ENCODE results near the gene PTGER3.

PTGER3 gene

DNA sequence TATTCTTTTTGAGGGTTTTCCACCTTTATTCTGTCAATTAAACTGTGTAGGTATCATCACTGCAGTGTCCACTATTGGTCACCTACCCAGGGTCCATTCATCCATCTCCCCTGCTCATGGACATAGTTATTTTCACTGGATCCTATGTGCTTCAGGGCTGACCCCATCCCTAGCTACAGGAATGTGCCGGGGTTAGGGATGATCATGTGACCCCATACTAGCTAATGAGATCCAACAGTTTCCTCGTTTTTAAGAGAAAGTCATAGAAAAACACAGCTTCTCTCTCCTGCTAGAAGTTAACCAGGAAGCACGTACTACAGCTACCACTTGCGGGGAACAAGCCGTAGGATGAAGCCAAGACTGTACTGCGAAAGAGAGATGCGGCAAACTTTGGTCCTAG is 19.6 kb downstream of the PTGER3 start:
- TF ChIP-seq, protein P1, sequence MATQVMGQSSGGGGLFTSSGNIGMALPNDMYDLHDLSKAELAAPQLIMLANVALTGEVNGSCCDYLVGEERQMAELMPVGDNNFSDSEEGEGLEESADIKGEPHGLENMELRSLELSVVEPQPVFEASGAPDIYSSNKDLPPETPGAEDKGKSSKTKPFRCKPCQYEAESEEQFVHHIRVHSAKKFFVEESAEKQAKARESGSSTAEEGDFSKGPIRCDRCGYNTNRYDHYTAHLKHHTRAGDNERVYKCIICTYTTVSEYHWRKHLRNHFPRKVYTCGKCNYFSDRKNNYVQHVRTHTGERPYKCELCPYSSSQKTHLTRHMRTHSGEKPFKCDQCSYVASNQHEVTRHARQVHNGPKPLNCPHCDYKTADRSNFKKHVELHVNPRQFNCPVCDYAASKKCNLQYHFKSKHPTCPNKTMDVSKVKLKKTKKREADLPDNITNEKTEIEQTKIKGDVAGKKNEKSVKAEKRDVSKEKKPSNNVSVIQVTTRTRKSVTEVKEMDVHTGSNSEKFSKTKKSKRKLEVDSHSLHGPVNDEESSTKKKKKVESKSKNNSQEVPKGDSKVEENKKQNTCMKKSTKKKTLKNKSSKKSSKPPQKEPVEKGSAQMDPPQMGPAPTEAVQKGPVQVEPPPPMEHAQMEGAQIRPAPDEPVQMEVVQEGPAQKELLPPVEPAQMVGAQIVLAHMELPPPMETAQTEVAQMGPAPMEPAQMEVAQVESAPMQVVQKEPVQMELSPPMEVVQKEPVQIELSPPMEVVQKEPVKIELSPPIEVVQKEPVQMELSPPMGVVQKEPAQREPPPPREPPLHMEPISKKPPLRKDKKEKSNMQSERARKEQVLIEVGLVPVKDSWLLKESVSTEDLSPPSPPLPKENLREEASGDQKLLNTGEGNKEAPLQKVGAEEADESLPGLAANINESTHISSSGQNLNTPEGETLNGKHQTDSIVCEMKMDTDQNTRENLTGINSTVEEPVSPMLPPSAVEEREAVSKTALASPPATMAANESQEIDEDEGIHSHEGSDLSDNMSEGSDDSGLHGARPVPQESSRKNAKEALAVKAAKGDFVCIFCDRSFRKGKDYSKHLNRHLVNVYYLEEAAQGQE (IDR thresholded peaks at IDR 0.05; ENCODE audit: low read depth): no peak
- TF ChIP-seq CREB1 (IDR thresholded peaks at IDR 0.05; ENCODE audit: low read depth): no peak
- TF ChIP-seq TEAD4 (IDR thresholded peaks at IDR 0.05): no peak
- TF ChIP-seq, protein P2, sequence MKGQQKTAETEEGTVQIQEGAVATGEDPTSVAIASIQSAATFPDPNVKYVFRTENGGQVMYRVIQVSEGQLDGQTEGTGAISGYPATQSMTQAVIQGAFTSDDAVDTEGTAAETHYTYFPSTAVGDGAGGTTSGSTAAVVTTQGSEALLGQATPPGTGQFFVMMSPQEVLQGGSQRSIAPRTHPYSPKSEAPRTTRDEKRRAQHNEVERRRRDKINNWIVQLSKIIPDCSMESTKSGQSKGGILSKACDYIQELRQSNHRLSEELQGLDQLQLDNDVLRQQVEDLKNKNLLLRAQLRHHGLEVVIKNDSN (IDR thresholded peaks at IDR 0.05): no peak
- TF ChIP-seq CEBPB (IDR thresholded peaks at IDR 0.05): no peak
- TF ChIP-seq EP300 (IDR thresholded peaks at IDR 0.05; ENCODE audit: borderline replicate concordance): no peak
- TF ChIP-seq NFIC (IDR thresholded peaks at IDR 0.05): no peak
- TF ChIP-seq, protein P3, sequence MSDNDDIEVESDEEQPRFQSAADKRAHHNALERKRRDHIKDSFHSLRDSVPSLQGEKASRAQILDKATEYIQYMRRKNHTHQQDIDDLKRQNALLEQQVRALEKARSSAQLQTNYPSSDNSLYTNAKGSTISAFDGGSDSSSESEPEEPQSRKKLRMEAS (IDR thresholded peaks at IDR 0.05): no peak
- TF ChIP-seq FOXM1 (IDR thresholded peaks at IDR 0.05; ENCODE audit: borderline replicate concordance, low read depth): no peak
- no peak for TF ChIP-seq RAD21 (IDR thresholded peaks at IDR 0.05; ENCODE audit: low read depth)
- no peak for TF ChIP-seq EGR1 (IDR thresholded peaks at IDR 0.05)
- TF ChIP-seq YY1 (IDR thresholded peaks at IDR 0.05; ENCODE audit: low read depth): no peak
- no peak for TF ChIP-seq TCF12 (IDR thresholded peaks at IDR 0.05; ENCODE audit: low read depth)
- no peak for TF ChIP-seq ZBTB7A (IDR thresholded peaks at IDR 0.05; ENCODE audit: low read depth)
- no peak for TF ChIP-seq TAF1 (IDR thresholded peaks at IDR 0.05; ENCODE audit: low read depth)

DNA sequence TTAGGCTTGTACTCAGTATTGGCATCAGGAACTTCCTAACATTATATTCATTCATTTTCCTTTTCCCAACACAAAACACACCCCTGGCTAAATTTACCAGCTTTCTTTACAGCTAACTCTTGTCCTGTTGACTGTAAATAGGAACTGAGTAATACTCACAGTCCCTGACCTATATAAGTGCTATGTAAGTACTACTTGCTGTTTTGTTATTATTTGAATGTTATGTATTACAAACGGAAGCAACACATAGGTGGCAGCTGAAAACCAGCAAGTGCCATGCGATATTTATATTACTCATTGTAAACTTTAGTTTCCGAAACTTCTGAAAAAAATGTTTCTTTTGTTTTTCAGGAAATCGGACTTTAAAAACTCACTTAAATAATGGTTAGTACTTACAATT is 21.5 kb downstream of the PTGER3 start:
- TF ChIP-seq, protein P1 (IDR thresholded peaks at IDR 0.05; ENCODE audit: low read depth): no peak
- TF ChIP-seq CREB1 (IDR thresholded peaks at IDR 0.05; ENCODE audit: low read depth) (no peak), EGR1 (IDR thresholded peaks at IDR 0.05) (no peak), YY1 (IDR thresholded peaks at IDR 0.05; ENCODE audit: low read depth) (no peak), RAD21 (IDR thresholded peaks at IDR 0.05; ENCODE audit: low read depth) (no peak), FOXM1 (IDR thresholded peaks at IDR 0.05; ENCODE audit: borderline replicate concordance, low read depth) (no peak), TCF12 (IDR thresholded peaks at IDR 0.05; ENCODE audit: low read depth) (no peak), ZBTB7A (IDR thresholded peaks at IDR 0.05; ENCODE audit: low read depth) (no peak), CEBPB (IDR thresholded peaks at IDR 0.05) (no peak), EP300 (IDR thresholded peaks at IDR 0.05; ENCODE audit: borderline replicate concordance) (no peak), TAF1 (IDR thresholded peaks at IDR 0.05; ENCODE audit: low read depth) (no peak), NFIC (IDR thresholded peaks at IDR 0.05) (no peak), TEAD4 (IDR thresholded peaks at IDR 0.05) (no peak)
- TF ChIP-seq, protein P3 (IDR thresholded peaks at IDR 0.05): no peak
- TF ChIP-seq, protein P2 (IDR thresholded peaks at IDR 0.05): no peak

DNA sequence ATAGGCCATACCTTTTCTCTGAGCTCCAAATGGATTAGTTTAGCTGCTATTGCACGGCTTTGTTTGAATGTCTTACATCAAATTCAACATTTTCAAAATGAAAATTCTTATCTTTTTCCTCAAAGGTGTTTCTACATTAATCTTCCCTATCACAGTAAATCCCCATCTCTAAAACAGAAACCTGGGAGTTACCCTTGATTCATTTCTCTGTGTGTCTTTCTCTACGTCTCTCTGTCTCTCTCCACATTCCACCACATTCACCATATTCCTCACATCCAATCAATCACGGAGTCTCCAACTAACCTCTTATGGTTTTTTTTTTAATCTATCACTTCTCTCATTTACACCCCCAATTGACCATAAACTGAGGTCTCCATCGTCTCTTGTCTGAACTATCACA is 24.1 kb downstream of the PTGER3 start:
- TF ChIP-seq TCF12 (IDR thresholded peaks at IDR 0.05; ENCODE audit: low read depth): no peak
- TF ChIP-seq EP300 (IDR thresholded peaks at IDR 0.05; ENCODE audit: borderline replicate concordance): no peak
- TF ChIP-seq CEBPB (IDR thresholded peaks at IDR 0.05): no peak
- TF ChIP-seq, protein P2 (IDR thresholded peaks at IDR 0.05): no peak
- TF ChIP-seq FOXM1 (IDR thresholded peaks at IDR 0.05; ENCODE audit: borderline replicate concordance, low read depth): no peak
- no peak for TF ChIP-seq TAF1 (IDR thresholded peaks at IDR 0.05; ENCODE audit: low read depth)
- TF ChIP-seq RAD21 (IDR thresholded peaks at IDR 0.05; ENCODE audit: low read depth): no peak
- no peak for TF ChIP-seq ZBTB7A (IDR thresholded peaks at IDR 0.05; ENCODE audit: low read depth)
- TF ChIP-seq EGR1 (IDR thresholded peaks at IDR 0.05): no peak
- TF ChIP-seq NFIC (IDR thresholded peaks at IDR 0.05): no peak
- TF ChIP-seq TEAD4 (IDR thresholded peaks at IDR 0.05): no peak
- no peak for TF ChIP-seq CREB1 (IDR thresholded peaks at IDR 0.05; ENCODE audit: low read depth)
- TF ChIP-seq, protein P3 (IDR thresholded peaks at IDR 0.05): no peak
- TF ChIP-seq, protein P1 (IDR thresholded peaks at IDR 0.05; ENCODE audit: low read depth): no peak
- no peak for TF ChIP-seq YY1 (IDR thresholded peaks at IDR 0.05; ENCODE audit: low read depth)

Measured in Ishikawa (cell line).